Small intestine (tissue), 7 donors: Measurements from ENCODE around the gene AIP. TPM values are rescaled to one million over a fixed set of nuclear protein-coding genes. Genes with fewer than 3 reads are reported as not detected.
A peak's percentile ranks its signal among the peaks of the same experiment; 100 is the strongest.

Experiments used
- DNase-seq, 2 donors: peaks; one replicate each; pipeline versions ENCODE4 v3.0.0 to v3.0.0-alpha.2; 2013
- FAIRE-seq: peaks from 2 replicates; lab custom pipeline; 2012; peaks lifted over from hg19 to GRCh38; lab: Jason Lieb, UNC
- H3K27ac ChIP-seq, 3 donors: one replicate each; pipeline ENCODE4 v1.5.1; 2013; ENCODE audit warnings: low read length in 2 of 3, mild to moderate bottlenecking in 2 of 3, control low read depth in 1 of 3, inconsistent platforms in 1 of 3, low read depth in 1 of 3, moderate library complexity in 1 of 3
- H3K27me3 ChIP-seq, 3 donors: one replicate each; pipeline ENCODE4 v1.6.1; 2013; ENCODE audit warnings: low read length in 3 of 3, inconsistent platforms in 1 of 3; ENCODE audit not compliant: control insufficient read depth in 3 of 3, insufficient read depth in 3 of 3
- H3K36me3 ChIP-seq, 3 donors: one replicate each; pipeline ENCODE4 v1.6.1; 2013; ENCODE audit warnings: low read length in 3 of 3, inconsistent platforms in 1 of 3, low read depth in 1 of 3, mild to moderate bottlenecking in 1 of 3, moderate library complexity in 1 of 3; ENCODE audit not compliant: control insufficient read depth in 3 of 3, insufficient read depth in 2 of 3
- H3K4me1 ChIP-seq, 3 donors: one replicate each; pipeline ENCODE4 v1.6.1; 2013; ENCODE audit warnings: low read length in 2 of 3, inconsistent platforms in 1 of 3, low read depth in 1 of 3, mild to moderate bottlenecking in 1 of 3, moderate library complexity in 1 of 3; ENCODE audit not compliant: control insufficient read depth in 3 of 3, insufficient read depth in 2 of 3
- H3K4me3 ChIP-seq, 3 donors: one replicate each; pipeline ENCODE4 v1.5.1; 2013; ENCODE audit warnings: low read length in 3 of 3, control low read depth in 1 of 3, inconsistent platforms in 1 of 3, low read depth in 1 of 3, mild to moderate bottlenecking in 1 of 3, moderate library complexity in 1 of 3
- H3K9me3 ChIP-seq, 2 donors: one replicate each; pipeline ENCODE4 v1.6.1; 2013; ENCODE audit warnings: low read depth in 1 of 2, low read length in 1 of 2; ENCODE audit not compliant: control insufficient read depth in 2 of 2, insufficient read depth in 1 of 2
- WGBS, 3 donors: extraction: QIAGEN DNeasy Blood & Tissue Kit; methylation state at CpG; one replicate each; pipeline ENCODE4 v1.1.7; 2013; 5-methylcytosine and 5-hydroxymethylcytosine counted together
- polyA plus RNA-seq, 4 donors: library from polyadenylated mRNA; stranded (reverse) in 3 of 4; unstranded in 1 of 4; fragments of 200-250 nt in 3 of 4; fragments of 120-200 nt in 1 of 4; gene quantifications; one replicate each; pipeline versions ENCODE4 v1.2.1 to v1.2.3, GENCODE V29; 2013
- donor health status: healthy with polysubstance abuse.
- donor health status: control.
- donor health status: control.
- donor health status: Bipolar disorder and iron deficiency.
- donor health status: healthy.

Gene AIP
- polyA plus RNA-seq, 4 donors: 45.7 to 102 (median 79.6) TPM

DNA sequence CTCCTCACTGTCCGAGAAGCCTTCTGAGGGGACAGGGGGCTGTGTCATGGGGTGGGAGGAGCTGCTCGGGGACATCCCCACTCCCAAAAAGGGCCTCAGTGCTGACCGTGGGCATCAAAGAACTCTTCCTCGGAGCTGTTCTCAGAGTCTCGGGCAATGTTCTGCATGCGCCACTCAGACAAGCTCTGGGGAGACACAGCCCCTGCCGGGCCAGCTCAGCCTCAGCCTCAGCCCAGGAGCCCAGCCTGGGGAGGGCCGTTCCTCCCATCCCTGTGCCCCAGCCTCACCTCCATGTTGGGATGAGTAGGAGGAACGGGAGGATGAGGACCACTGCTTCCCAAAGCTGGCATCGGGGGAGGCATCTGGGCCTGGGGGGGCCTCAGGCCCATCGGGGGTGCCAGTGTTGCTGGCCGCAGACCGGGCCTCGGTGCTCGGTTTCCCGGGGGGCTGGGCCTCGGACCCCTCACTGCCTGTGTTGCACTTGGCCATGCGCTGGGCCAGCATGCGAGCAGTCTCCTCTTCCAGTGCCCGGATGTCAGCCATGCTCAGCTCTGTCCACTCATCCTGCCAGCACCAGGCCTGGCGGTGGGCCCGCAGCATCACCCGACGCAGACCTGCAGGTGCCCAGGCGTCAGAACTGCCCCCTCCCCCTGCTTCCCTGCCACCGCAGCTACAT lies 17.1 kb downstream of the AIP start:
- FAIRE-seq: no peak
- Histone ChIP-seq H3K27ac (no peak overlapping the region), H3K4me3 (no peak overlapping the region), H3K36me3 (peaks cover 7 to 82% (median 11%) of the 10 kb centered on the region in 3 donors), H3K4me1 (peaks cover 0 to 17% (median 2%) of the 10 kb centered on the region in 3 donors), H3K27me3 (no peaks in the 10 kb centered on the region), H3K9me3 (no peaks in the 10 kb centered on the region)
- WGBS, 3 donors: 96 to 97% (median 97%) methylated on average over 25 to 26 of the region's 26 CpGs
- no peak for DNase-seq

DNA sequence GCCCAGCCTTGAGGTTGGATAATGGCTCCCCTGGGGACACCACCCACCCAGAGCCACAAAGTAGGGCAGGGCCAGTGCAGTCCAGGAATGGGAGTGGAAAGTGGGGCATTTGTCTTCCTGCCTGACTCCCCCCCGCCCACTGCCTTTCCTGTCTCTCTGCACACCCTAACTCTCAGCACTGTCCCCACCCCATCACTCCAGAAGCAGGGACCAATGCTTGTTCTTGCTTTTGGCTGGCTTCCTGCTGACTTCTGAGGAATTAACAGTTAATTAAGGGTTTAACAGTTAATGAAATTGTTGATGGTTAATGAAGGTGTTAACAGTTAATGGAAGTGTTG lies 17.6 kb downstream of the AIP start:
- peaks cover 4 to 77% (median 11%) of the 10 kb centered on the region in 3 donors for H3K36me3 ChIP-seq
- H3K27me3 ChIP-seq: no peaks in the 10 kb centered on the region
- H3K27ac ChIP-seq: no peak overlapping the region
- H3K4me1 ChIP-seq: peaks cover 0 to 19% (median 2%) of the 10 kb centered on the region in 3 donors
- DNase-seq (no peak), FAIRE-seq (no peak)
- no peaks in the 10 kb centered on the region for H3K9me3 ChIP-seq
- no peak overlapping the region for H3K4me3 ChIP-seq
- 85 to 100% (median 92%) methylated on average over 1 of the region's 1 CpG for WGBS, 3 donors

DNA sequence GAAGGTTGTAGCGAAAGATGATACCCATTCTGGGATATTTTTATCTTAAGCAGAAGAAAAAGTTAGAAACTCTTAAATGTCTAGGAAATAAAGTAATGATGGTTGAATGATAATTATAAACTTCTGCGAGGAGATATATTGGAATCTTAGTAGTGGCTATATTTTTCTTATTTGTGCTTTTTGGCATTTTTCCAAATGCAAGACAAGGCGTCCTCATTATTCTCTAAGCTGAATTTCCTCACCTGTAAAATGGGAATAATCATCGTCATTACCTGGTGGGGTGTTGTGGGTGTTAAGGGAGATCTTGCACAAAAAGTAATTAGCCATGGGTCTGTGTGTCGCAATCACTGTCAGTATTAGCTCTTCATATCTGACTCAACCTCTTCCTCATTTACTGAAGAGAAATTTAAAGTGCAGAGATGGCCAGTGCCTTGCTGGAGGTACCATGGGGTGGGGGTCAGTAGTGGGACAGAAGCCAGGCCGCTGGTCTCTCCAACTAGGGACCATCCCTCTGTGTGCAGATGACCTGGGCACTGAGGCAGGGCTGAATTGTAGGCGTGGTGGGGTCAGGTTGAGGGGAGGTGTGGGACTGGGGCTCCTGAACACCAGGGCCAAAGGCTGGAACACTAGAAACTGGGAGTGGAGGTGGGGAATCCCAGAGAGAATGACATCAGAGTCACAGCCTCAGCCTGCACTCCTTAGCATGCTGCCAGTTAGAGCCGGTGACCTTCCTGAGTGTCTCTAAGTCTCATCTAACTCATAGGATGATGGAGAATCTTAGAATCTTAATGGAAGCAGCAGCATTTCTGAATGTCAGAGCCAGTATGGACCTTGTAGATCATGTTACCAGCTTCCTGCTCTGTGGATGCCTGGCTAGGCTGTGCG lies 18.2 kb downstream of the AIP start:
- H3K27ac ChIP-seq: no peak overlapping the region
- H3K4me1 ChIP-seq: peaks cover 0 to 24% (median 2%) of the 10 kb centered on the region in 3 donors
- H3K9me3 ChIP-seq: no peaks in the 10 kb centered on the region
- DNase-seq: no peak
- H3K36me3 ChIP-seq: peaks cover 0 to 71% (median 11%) of the 10 kb centered on the region in 3 donors
- 93 to 96% (median 94%) methylated on average over 9 of the region's 9 CpGs for WGBS, 3 donors
- FAIRE-seq: no peak
- no peak overlapping the region for H3K4me3 ChIP-seq
- H3K27me3 ChIP-seq: no peaks in the 10 kb centered on the region

GRCh38 chr11:67501854-67502253 lies 19.0 kb downstream of the AIP start:
- peaks cover 0 to 71% (median 11%) of the 10 kb centered on the region in 3 donors for H3K36me3 ChIP-seq
- no peaks in the 10 kb centered on the region for H3K27me3 ChIP-seq
- no peak for FAIRE-seq
- no peaks in the 10 kb centered on the region for H3K9me3 ChIP-seq
- no peak for DNase-seq
- WGBS, 3 donors: 98 to 99% (median 98%) methylated on average over 18 of the region's 18 CpGs
- H3K4me1 ChIP-seq: peaks cover 0 to 31% (median 2%) of the 10 kb centered on the region in 3 donors
- H3K27ac ChIP-seq: no peak overlapping the region
- H3K4me3 ChIP-seq: no peak overlapping the region

DNA sequence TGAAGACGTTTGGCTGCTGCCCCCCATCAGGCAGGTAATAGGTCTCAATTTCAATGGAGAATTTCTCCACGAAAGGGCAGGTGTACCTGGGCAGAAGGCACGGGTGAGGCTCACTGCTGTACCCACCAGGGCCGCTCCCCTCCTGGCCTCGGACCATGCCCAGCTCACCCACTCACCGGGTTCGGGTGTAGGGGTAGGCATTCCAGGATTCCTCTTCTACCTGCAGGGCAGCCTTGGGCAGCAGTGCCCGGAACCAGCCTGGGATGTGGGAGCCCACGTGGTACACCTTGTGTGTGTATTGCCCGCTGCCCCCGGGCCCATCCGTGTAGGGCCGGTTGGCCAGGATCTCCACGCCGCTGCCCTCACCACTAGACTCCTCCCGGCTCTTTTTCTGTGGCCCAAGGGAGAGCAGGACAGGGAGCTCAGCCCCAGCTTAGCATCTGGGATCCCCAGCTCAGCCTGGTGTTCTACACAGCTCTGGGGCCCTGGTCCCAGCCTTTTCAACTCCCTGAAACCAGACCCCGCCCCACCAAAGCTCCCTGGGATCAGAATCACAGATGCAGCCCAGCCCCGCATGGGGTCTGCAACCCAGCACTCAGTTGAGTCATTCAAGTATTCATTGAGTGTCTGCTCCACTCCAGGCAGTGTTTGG lies 19.6 kb downstream of the AIP start:
- peaks cover 0 to 71% (median 11%) of the 10 kb centered on the region in 3 donors for H3K36me3 ChIP-seq
- H3K4me1 ChIP-seq: peaks cover 0 to 37% (median 8%) of the 10 kb centered on the region in 3 donors
- FAIRE-seq (no peak), DNase-seq (no peak)
- no peak overlapping the region for H3K4me3 ChIP-seq
- no peak overlapping the region for H3K27ac ChIP-seq
- no peaks in the 10 kb centered on the region for H3K27me3 ChIP-seq
- 96 to 98% (median 96%) methylated on average over 17 to 18 of the region's 18 CpGs for WGBS, 3 donors
- no peaks in the 10 kb centered on the region for H3K9me3 ChIP-seq

DNA sequence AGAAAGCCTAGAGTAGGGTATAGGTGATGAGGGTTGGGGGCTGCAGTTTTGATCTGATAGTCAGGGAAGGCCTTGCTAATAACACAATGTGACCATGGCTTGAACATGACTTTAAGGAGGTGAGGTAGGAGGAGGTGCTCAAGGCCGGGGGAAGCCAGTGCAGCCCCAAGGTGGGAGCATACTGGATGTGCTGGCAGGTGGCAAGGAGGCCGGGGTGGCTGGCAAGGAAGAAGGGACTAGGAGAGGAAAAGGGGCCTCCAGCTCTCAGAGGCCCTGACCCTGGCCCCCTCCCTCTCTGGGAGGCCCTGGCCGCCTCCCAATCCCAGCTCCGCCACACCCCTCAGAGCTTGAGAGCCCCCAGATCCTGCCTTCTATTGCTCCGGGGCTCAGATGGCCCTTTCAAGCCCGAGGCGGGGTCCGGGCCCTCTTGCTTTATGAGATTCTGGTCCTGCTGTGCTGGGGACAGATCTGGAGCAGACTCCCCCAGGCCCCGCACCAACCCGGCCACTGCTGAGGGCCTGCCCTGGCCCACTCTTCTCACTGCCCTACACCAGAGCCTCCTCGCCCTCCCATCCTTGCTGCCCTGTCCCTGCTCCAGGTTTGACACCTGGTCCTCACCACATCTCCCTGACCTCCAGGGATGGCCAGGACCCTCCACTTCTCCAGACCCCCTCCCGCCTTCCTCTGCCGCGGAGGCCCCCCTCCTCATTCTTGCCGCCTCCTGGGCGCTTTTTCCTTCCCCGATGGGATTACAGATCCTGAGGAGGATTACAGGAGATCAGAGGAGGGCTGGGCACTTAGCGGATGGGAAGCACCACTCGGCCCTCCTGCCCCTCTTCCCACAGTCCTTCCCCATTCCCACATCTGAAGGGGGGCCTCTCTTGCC lies 20.5 kb downstream of the AIP start:
- Histone ChIP-seq H3K27ac (no peak overlapping the region), H3K36me3 (peaks cover 0 to 64% (median 4%) of the 10 kb centered on the region in 3 donors), H3K4me1 (peaks cover 0 to 39% (median 8%) of the 10 kb centered on the region in 3 donors), H3K4me3 (peak overlapping the region; percentile 50 to 86 (median 68)), H3K9me3 (no peaks in the 10 kb centered on the region), H3K27me3 (no peaks in the 10 kb centered on the region)
- WGBS, 3 donors: 80 to 85% (median 81%) methylated on average over 16 to 19 of the region's 19 CpGs
- FAIRE-seq (no peak), DNase-seq (no peak)

GRCh38 chr11:67504005-67504949 lies 21.5 kb downstream of the AIP start:
- no peaks in the 10 kb centered on the region for H3K9me3 ChIP-seq
- no peaks in the 10 kb centered on the region for H3K27me3 ChIP-seq
- peak overlapping the region; percentile 95 to 100 (median 97) for H3K27ac ChIP-seq
- H3K4me3 ChIP-seq: peak overlapping the region; percentile 68 to 86 (median 68)
- WGBS, 3 donors: 1 to 2% (median 2%) methylated on average over 74 to 101 of the region's 101 CpGs
- peaks cover 0 to 46% (median 8%) of the 10 kb centered on the region in 3 donors for H3K4me1 ChIP-seq
- DNase-seq (peak; percentile 44 to 64), FAIRE-seq (no peak)
- H3K36me3 ChIP-seq: peaks cover 0 to 55% (median 3%) of the 10 kb centered on the region in 3 donors
